OCI-LY3 (cell line): ENCODE data around the gene ACSL4.
"Not testable (repeated sequence)": the region's sequence is repeated elsewhere in the genome, so short reads cannot be mapped to it uniquely, and the experiment has no call there.

ENCODE experiments used
- H2AFZ ChIP-seq: fragments of 200-600, 300-600 bp; shearing (Covaris generic); 2 replicates; pipeline ENCODE4 v1.6.0; 2014; ENCODE audit warnings: antibody characterized with exemption, low read depth, low read length
- H3K27ac ChIP-seq: fragments of 200-600, 300-600 bp; sonication (generic); 2 replicates; pipeline ENCODE4 v1.5.1; 2014; ENCODE audit warnings: mild to moderate bottlenecking, low read length, moderate library complexity, mixed read lengths
- H3K27me3 ChIP-seq: fragments of 200-600, 300-600 bp; sonication (generic); 2 replicates; pipeline ENCODE4 v1.6.1; 2014; ENCODE audit warnings: low read depth, low read length, mixed read lengths
- H3K36me3 ChIP-seq: fragments of 200-600, 300-600 bp; sonication (generic); replicated peaks from 2 replicates; pipeline ENCODE3; 2014; ENCODE audit warnings: low read depth, low read length, mixed read lengths
- H3K4me1 ChIP-seq: fragments of 300-600, 200-600 bp; sonication (generic); 2 replicates; pipeline ENCODE4 v1.6.1; 2014; ENCODE audit warnings: low read length, mixed read lengths
- H3K4me2 ChIP-seq: fragments of 200-600, 300-600 bp; sonication (generic); 2 replicates; pipeline ENCODE4 v1.6.1; 2014; ENCODE audit warnings: low read length, mixed read lengths
- H3K4me3 ChIP-seq: fragments of 300-600, 200-600 bp; sonication (generic); 2 replicates; pipeline ENCODE4 v1.5.1; 2014; ENCODE audit warnings: antibody characterized with exemption, mild to moderate bottlenecking, low read length, moderate library complexity
- H3K79me2 ChIP-seq: fragments of 300-600, 200-600 bp; shearing (Covaris generic); 2 replicates; pipeline ENCODE4 v1.6.1; 2014; ENCODE audit warnings: mild to moderate bottlenecking, low read length, mixed read lengths
- H3K9ac ChIP-seq: fragments of 300-600, 200-600 bp; shearing (Covaris generic); 2 replicates; pipeline ENCODE4 v1.6.0; 2014; ENCODE audit warnings: mild to moderate bottlenecking, low read length, moderate library complexity
- H3K9me3 ChIP-seq: fragments of 200-600, 300-600 bp; shearing (Covaris generic); 2 replicates; pipeline ENCODE4 v1.6.1; 2014; ENCODE audit warnings: low read length, mixed read lengths; ENCODE audit not compliant: insufficient read depth
- H4K20me1 ChIP-seq: fragments of 200-600, 300-600 bp; sonication (generic); 2 replicates; pipeline ENCODE4 v1.6.1; 2016; ENCODE audit warnings: low read length, mixed read lengths; ENCODE audit not compliant: insufficient read depth
- CTCF ChIP-seq: fragments of 200-600, 300-600 bp; sonication (generic); IDR thresholded peaks from 2 replicates; pipeline ENCODE4 v1.5.1; 2014; ENCODE audit warnings: antibody characterized with exemption, low read length, low read depth
- EZH2phosphoT487 ChIP-seq: fragments of 200-600 bp; shearing (Covaris generic); IDR thresholded peaks from 2 replicates; pipeline ENCODE4 v1.6.1; 2018; ENCODE audit warnings: antibody characterized with exemption, mixed run types, low read depth

ACSL4 gene

GRCh38 chrX:109638158-109638557 lies 94.9 kb downstream of the ACSL4 start:
- Histone ChIP-seq H3K4me2 (no peak overlapping the region), H3K27me3 (no peaks in the 10 kb centered on the region), H3K9ac (no peak overlapping the region), H2AFZ (no peak overlapping the region), H3K36me3 (peaks cover 13% of the 10 kb centered on the region), H3K9me3 (no peaks in the 10 kb centered on the region), H3K27ac (no peak overlapping the region), H4K20me1 (no peaks in the 10 kb centered on the region), H3K4me3 (no peak overlapping the region), H3K79me2 (no peaks in the 10 kb centered on the region), H3K4me1 (peaks cover 7% of the 10 kb centered on the region)
- TF ChIP-seq CTCF (no peak), EZH2phosphoT487 (no peak)

- not testable (repeated sequence) for H3K27ac ChIP-seq, H4K20me1 ChIP-seq, H3K4me3 ChIP-seq, H2AFZ ChIP-seq, H3K27me3 ChIP-seq, H3K79me2 ChIP-seq, H3K9me3 ChIP-seq, H3K4me1 ChIP-seq, H3K4me2 ChIP-seq, H3K9ac ChIP-seq
- H3K36me3 ChIP-seq = peaks cover 13% of the 10 kb centered on the region
Measured at GRCh38 chrX:109637477-109637876, 95.6 kb downstream of the ACSL4 start.

- H3K79me2 ChIP-seq = no peaks in the 10 kb centered on the region
- no peak overlapping the region for H3K27ac ChIP-seq
- TF ChIP-seq EZH2phosphoT487 (no peak), CTCF (peak; percentile 56)
- H4K20me1 ChIP-seq = no peaks in the 10 kb centered on the region
- no peak overlapping the region for H3K9ac ChIP-seq
- H3K36me3 ChIP-seq = peaks cover 9% of the 10 kb centered on the region
- no peak overlapping the region for H3K4me2 ChIP-seq
- H3K4me1 ChIP-seq = no peaks in the 10 kb centered on the region
- no peaks in the 10 kb centered on the region for H3K27me3 ChIP-seq
- H2AFZ ChIP-seq = no peak overlapping the region
- H3K9me3 ChIP-seq = no peaks in the 10 kb centered on the region
- H3K4me3 ChIP-seq = no peak overlapping the region
Measured at GRCh38 chrX:109635146-109635545, 97.9 kb downstream of the ACSL4 start.

- H3K36me3 ChIP-seq = no peaks in the 10 kb centered on the region
- no peak overlapping the region for H3K4me2 ChIP-seq
- H3K27me3 ChIP-seq = no peaks in the 10 kb centered on the region
- no peaks in the 10 kb centered on the region for H4K20me1 ChIP-seq
- H2AFZ ChIP-seq = no peak overlapping the region
- no peak overlapping the region for H3K4me3 ChIP-seq
- TF ChIP-seq CTCF = peak; percentile 45
- TF ChIP-seq EZH2phosphoT487 = no peak
- no peaks in the 10 kb centered on the region for H3K79me2 ChIP-seq
- H3K9me3 ChIP-seq = no peaks in the 10 kb centered on the region
- H3K4me1 ChIP-seq = no peaks in the 10 kb centered on the region
- no peak overlapping the region for H3K27ac ChIP-seq
- no peak overlapping the region for H3K9ac ChIP-seq
Measured at GRCh38 chrX:109632906-109633504, 100.1 kb downstream of the ACSL4 start.

GRCh38 chrX:109629310-109629709 lies 103.7 kb downstream of the ACSL4 start:
- TF ChIP-seq CTCF (no peak), EZH2phosphoT487 (no peak)
- Histone ChIP-seq H3K4me1 (no peaks in the 10 kb centered on the region), H3K9ac (no peak overlapping the region), H3K4me2 (no peak overlapping the region), H3K27ac (no peak overlapping the region), H3K9me3 (no peaks in the 10 kb centered on the region), H3K27me3 (no peaks in the 10 kb centered on the region), H3K4me3 (no peak overlapping the region), H4K20me1 (no peaks in the 10 kb centered on the region), H3K36me3 (no peaks in the 10 kb centered on the region), H2AFZ (no peak overlapping the region), H3K79me2 (no peaks in the 10 kb centered on the region)
